ENCODE data around the gene NDUFAF8. TPM values are rescaled to one million over a fixed set of nuclear protein-coding genes. Genes with fewer than 3 reads are reported as not detected.

Gene NDUFAF8
- total RNA-seq, 4 donors from 2014 or later = 22.0 to 67.0 (median 34.3) TPM

DNA sequence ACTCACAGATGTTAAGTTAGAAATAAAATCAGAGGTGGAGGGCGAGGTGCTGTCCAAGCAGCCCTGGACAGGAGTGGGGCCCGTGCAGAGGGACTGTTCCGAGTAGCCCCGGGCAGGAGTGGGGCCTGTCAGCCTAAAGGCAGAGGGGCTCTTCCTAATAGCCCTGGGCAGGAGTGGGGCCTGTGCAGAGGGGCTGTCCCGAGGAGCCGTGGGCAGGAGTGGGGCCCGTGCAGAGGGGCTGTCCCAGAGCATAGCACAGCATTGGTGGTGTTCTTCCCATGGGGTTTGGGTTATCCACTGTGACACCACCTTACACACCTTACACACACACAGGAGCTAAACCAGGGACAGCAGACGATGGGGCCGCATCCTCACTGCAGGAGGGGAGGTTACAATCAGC, 26.8 kb upstream of the NDUFAF8 start:
- peaks cover 0 to 10% (median 0%) of the 10 kb centered on the region in 3 donors for H3K36me3 ChIP-seq
- H3K4me3 ChIP-seq = no peak overlapping the region
- no peak overlapping the region for H3K27ac ChIP-seq
- WGBS, 2 donors = 91 to 97% methylated on average over 4 to 7 of the region's 9 CpGs
- H3K4me1 ChIP-seq = no peaks in the 10 kb centered on the region
- H3K27me3 ChIP-seq = no peaks in the 10 kb centered on the region
- intact Hi-C loops (cut with DNase I) = no loop called here
- DNase-seq = no peak
- no peaks in the 10 kb centered on the region for H3K9me3 ChIP-seq
- no peak for TF ChIP-seq CTCF (IDR thresholded peaks at IDR 0.05)
- no peak for TF ChIP-seq POLR2A (IDR thresholded peaks at IDR 0.05)

DNA sequence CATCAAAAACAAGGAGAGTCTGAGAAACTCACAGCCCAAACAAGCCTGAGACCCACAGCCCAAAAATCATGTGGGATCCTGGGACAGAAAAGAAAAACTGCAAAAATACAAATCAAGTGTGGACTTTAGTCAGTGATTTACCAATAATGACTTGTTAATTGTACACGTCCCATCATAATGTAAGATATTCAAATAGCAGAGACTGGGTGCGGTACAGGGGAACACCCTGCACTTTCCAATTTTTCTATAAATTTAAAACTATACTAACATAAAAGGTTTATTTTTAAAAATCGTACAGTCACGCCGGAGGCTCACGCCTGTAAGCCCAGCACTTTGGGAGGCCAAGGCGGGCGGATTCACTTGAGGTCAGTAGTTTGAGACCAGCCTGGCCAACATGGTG, 25.1 kb upstream of the NDUFAF8 start:
- Histone ChIP-seq H3K9me3 (no peaks in the 10 kb centered on the region), H3K27ac (no peak overlapping the region), H3K36me3 (peaks cover 0 to 6% (median 0%) of the 10 kb centered on the region in 3 donors), H3K4me3 (no peak overlapping the region), H3K4me1 (no peaks in the 10 kb centered on the region), H3K27me3 (no peaks in the 10 kb centered on the region)
- intact Hi-C loops (cut with DNase I) = no loop called here
- WGBS, 2 donors = 94% methylated on average over 8 of the region's 8 CpGs
- TF ChIP-seq POLR2A (IDR thresholded peaks at IDR 0.05) (no peak), CTCF (IDR thresholded peaks at IDR 0.05) (no peak)
- no peak for DNase-seq

GRCh38 chr17:81217491-81217890, 21.6 kb upstream of the NDUFAF8 start:
- no peak for TF ChIP-seq CTCF (IDR thresholded peaks at IDR 0.05)
- no peak for TF ChIP-seq POLR2A (IDR thresholded peaks at IDR 0.05)
- peaks cover 0 to 15% (median 0%) of the 10 kb centered on the region in 3 donors for H3K36me3 ChIP-seq
- H3K27ac ChIP-seq = no peak overlapping the region
- H3K9me3 ChIP-seq = no peaks in the 10 kb centered on the region
- no peak for DNase-seq
- WGBS, 2 donors = 93 to 100% methylated on average over 4 to 17 of the region's 18 CpGs
- no peak overlapping the region for H3K4me3 ChIP-seq
- intact Hi-C loops (cut with DNase I) = no loop called here
- no peaks in the 10 kb centered on the region for H3K27me3 ChIP-seq
- peaks cover 10 to 15% (median 14%) of the 10 kb centered on the region in 3 donors for H3K4me1 ChIP-seq

- Histone ChIP-seq H3K27ac (no peak overlapping the region), H3K4me1 (peaks cover 13 to 21% (median 18%) of the 10 kb centered on the region in 3 donors), H3K4me3 (no peak overlapping the region), H3K27me3 (no peaks in the 10 kb centered on the region), H3K36me3 (peaks cover 0 to 15% (median 0%) of the 10 kb centered on the region in 3 donors), H3K9me3 (no peaks in the 10 kb centered on the region)
- DNase-seq = no peak
- WGBS, 2 donors = 70 to 88% methylated on average over 3 to 9 of the region's 13 CpGs
- intact Hi-C loops (cut with DNase I) = no loop called here
- TF ChIP-seq CTCF (IDR thresholded peaks at IDR 0.05) (no peak), POLR2A (IDR thresholded peaks at IDR 0.05) (no peak)
Measured at GRCh38 chr17:81218459-81218858, 20.7 kb upstream of the NDUFAF8 start.

GRCh38 chr17:81218991-81219390, 20.1 kb upstream of the NDUFAF8 start:
- WGBS, 2 donors = 91 to 92% methylated on average over 8 to 11 of the region's 11 CpGs
- H3K36me3 ChIP-seq = peaks cover 0 to 15% (median 0%) of the 10 kb centered on the region in 3 donors
- intact Hi-C loops (cut with DNase I) = no loop called here
- peaks cover 17 to 26% (median 22%) of the 10 kb centered on the region in 3 donors for H3K4me1 ChIP-seq
- no peaks in the 10 kb centered on the region for H3K9me3 ChIP-seq
- no peak overlapping the region for H3K27ac ChIP-seq
- H3K27me3 ChIP-seq = no peaks in the 10 kb centered on the region
- no peak overlapping the region for H3K4me3 ChIP-seq
- TF ChIP-seq CTCF (IDR thresholded peaks at IDR 0.05) (no peak), POLR2A (IDR thresholded peaks at IDR 0.05) (no peak)
- no peak for DNase-seq

All from esophagus squamous epithelium (tissue), 5 donors.